Kidney epithelial cell (primary cell): Measurements from ENCODE around the gene TRIM44. TPM values are rescaled to one million over a fixed set of nuclear protein-coding genes. Genes with fewer than 3 reads are reported as not detected.

ENCODE experiments used
- DNase-seq: peaks from one replicate; pipeline ENCODE4 v3.0.0-alpha.2; 2010; ENCODE audit warnings: low read depth
- H3K27me3 ChIP-seq: 2 replicates; pipeline ENCODE4 v1.6.0; 2011; ENCODE audit warnings: low read length; ENCODE audit not compliant: control insufficient read depth, insufficient read depth
- H3K36me3 ChIP-seq: 2 replicates; pipeline ENCODE4 v1.5.1; 2011; ENCODE audit warnings: low read length; ENCODE audit not compliant: control insufficient read depth, insufficient read depth
- H3K4me3 ChIP-seq: 2 replicates; pipeline ENCODE4 v1.5.1; 2011; ENCODE audit warnings: low read depth, mild to moderate bottlenecking, control low read depth, low read length
- total RNA-seq: library from RNA; depleted of rRNA; stranded (reverse); fragments of >200 nt; gene quantifications from 2 replicates; pipeline ENCODE4 v1.2.3, GENCODE V29; 2015
- TF ChIP-seq, protein P1 (sequence below): IDR thresholded peaks from 2 replicates; pipeline ENCODE4 v1.5.1; 2011; ENCODE audit warnings: mild to moderate bottlenecking, moderate library complexity, low read length, control low read depth, inconsistent platforms; ENCODE audit not compliant: insufficient read depth, poor library complexity, severe bottlenecking

The TRIM44 gene
- total RNA-seq, 1 donor from 2014 or later = 40.9 TPM

- Histone ChIP-seq H3K36me3 (no peaks in the 10 kb centered on the region), H3K4me3 (no peak overlapping the region), H3K27me3 (no peaks in the 10 kb centered on the region)
- peak; percentile 96 for DNase-seq
- TF ChIP-seq, protein P1, sequence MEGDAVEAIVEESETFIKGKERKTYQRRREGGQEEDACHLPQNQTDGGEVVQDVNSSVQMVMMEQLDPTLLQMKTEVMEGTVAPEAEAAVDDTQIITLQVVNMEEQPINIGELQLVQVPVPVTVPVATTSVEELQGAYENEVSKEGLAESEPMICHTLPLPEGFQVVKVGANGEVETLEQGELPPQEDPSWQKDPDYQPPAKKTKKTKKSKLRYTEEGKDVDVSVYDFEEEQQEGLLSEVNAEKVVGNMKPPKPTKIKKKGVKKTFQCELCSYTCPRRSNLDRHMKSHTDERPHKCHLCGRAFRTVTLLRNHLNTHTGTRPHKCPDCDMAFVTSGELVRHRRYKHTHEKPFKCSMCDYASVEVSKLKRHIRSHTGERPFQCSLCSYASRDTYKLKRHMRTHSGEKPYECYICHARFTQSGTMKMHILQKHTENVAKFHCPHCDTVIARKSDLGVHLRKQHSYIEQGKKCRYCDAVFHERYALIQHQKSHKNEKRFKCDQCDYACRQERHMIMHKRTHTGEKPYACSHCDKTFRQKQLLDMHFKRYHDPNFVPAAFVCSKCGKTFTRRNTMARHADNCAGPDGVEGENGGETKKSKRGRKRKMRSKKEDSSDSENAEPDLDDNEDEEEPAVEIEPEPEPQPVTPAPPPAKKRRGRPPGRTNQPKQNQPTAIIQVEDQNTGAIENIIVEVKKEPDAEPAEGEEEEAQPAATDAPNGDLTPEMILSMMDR = no peak
Measured at GRCh38 chr11:35629914-35630313, 32.7 kb upstream of the TRIM44 start.

DNA sequence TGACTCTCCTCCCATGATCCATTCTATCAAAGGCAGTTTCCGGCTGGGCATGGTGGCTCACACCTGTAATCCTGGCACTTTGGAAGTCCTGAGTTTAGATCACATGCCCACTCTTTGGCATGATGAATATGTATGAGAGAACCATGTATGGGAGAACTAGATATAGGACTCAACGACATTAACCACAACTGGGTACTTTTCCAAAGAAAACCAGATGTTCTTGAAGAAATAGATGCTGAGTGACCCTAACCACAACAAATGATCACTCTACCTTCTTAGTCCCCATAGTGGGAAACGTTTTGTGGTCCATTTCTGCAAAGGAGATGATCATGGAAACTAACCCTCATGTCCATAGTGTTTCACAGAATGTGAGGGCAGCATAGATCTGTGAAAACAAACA lies 30.7 kb upstream of the TRIM44 start:
- H3K27me3 ChIP-seq = no peaks in the 10 kb centered on the region
- TF ChIP-seq, protein P1 = no peak
- H3K36me3 ChIP-seq = no peaks in the 10 kb centered on the region
- no peak for DNase-seq
- H3K4me3 ChIP-seq = no peak overlapping the region

- H3K36me3 ChIP-seq = no peaks in the 10 kb centered on the region
- TF ChIP-seq, protein P1 = no peak
- DNase-seq = no peak
- H3K27me3 ChIP-seq = no peaks in the 10 kb centered on the region
- H3K4me3 ChIP-seq = no peak overlapping the region
Measured at GRCh38 chr11:35632301-35632700, 30.3 kb upstream of the TRIM44 start.

GRCh38 chr11:35633827-35634423 lies 28.6 kb upstream of the TRIM44 start:
- H3K27me3 ChIP-seq = no peaks in the 10 kb centered on the region
- no peak overlapping the region for H3K4me3 ChIP-seq
- H3K36me3 ChIP-seq = no peaks in the 10 kb centered on the region
- TF ChIP-seq, protein P1 = no peak
- no peak for DNase-seq

- H3K27me3 ChIP-seq = no peaks in the 10 kb centered on the region
- TF ChIP-seq, protein P1 = no peak
- H3K4me3 ChIP-seq = no peak overlapping the region
- H3K36me3 ChIP-seq = no peaks in the 10 kb centered on the region
- no peak for DNase-seq
Measured at GRCh38 chr11:35635933-35636332, 26.6 kb upstream of the TRIM44 start.

GRCh38 chr11:35639591-35640179 lies 22.9 kb upstream of the TRIM44 start:
- no peaks in the 10 kb centered on the region for H3K27me3 ChIP-seq
- H3K36me3 ChIP-seq = no peaks in the 10 kb centered on the region
- DNase-seq = no peak
- H3K4me3 ChIP-seq = no peak overlapping the region
- TF ChIP-seq, protein P1 = no peak
